Naive thymus-derived CD4-positive, alpha-beta T cell (primary cell): ENCODE data around the gene WDSUB1. TPM values are rescaled to one million over a fixed set of nuclear protein-coding genes. Genes with fewer than 3 reads are reported as not detected.

ENCODE experiments used
- ATAC-seq: fragments of 150-1000 bp; cut with Tn5 transposase; 2 replicates; pipeline ENCODE4 v1.10.0; 2021; ENCODE audit warnings: mild to moderate bottlenecking, moderate library complexity
- CTCF ChIA-PET: fragments of 350-600 bp; sonication (Branson Sonifier 250); formaldehyde crosslinking; loops from one replicate; lab custom pipeline; 2021; ENCODE audit warnings: antibody characterized with exemption; lab: Charles Lee
- POLR2A ChIA-PET: fragments of 350-600 bp; sonication (Branson Sonifier 250); formaldehyde crosslinking; loops from one replicate; lab custom pipeline; 2021; ENCODE audit warnings: antibody characterized with exemption, inconsistent platforms; lab: Charles Lee
- DNase-seq, 9 donors: peaks; one replicate each; pipeline versions ENCODE4 v3.0.0 to v3.0.0-alpha.2; 2020 to 2022; ENCODE audit warnings: mixed read lengths in 1 of 9
- H3K27ac ChIP-seq: one replicate; pipeline ENCODE4 v1.7.0; 2013; ENCODE audit warnings: mild to moderate bottlenecking, low read depth, low read length, moderate library complexity
- H3K27me3 ChIP-seq, 2 donors: one replicate each; pipeline ENCODE4 v1.7.0; 2013; ENCODE audit warnings: low read length in 2 of 2, mild to moderate bottlenecking in 2 of 2, moderate library complexity in 2 of 2; ENCODE audit not compliant: control insufficient read depth in 2 of 2, insufficient read depth in 2 of 2
- H3K36me3 ChIP-seq, 3 experiments: 1 replicate in 2 of 3; 2 replicates in 1 of 3; pipeline ENCODE4 v1.7.0; 2013; ENCODE audit warnings: low read length in 3 of 3, mild to moderate bottlenecking in 3 of 3, moderate library complexity in 1 of 3; ENCODE audit not compliant: insufficient read depth in 3 of 3, control insufficient read depth in 2 of 3
- H3K4me1 ChIP-seq, 2 donors: one replicate each; pipeline ENCODE4 v1.7.0; 2013; ENCODE audit warnings: low read length in 2 of 2, mild to moderate bottlenecking in 2 of 2, moderate library complexity in 1 of 2; ENCODE audit not compliant: control insufficient read depth in 2 of 2, insufficient read depth in 2 of 2
- H3K4me3 ChIP-seq: 2 replicates; pipeline ENCODE4 v1.7.0; 2013; ENCODE audit warnings: mild to moderate bottlenecking, low read length
- H3K9me3 ChIP-seq, 3 experiments: 1 replicate in 2 of 3; 2 replicates in 1 of 3; pipeline ENCODE4 v1.7.0; 2013; ENCODE audit warnings: low read length in 3 of 3; ENCODE audit not compliant: control insufficient read depth in 2 of 3
- H3K27ac Mint-ChIP-seq, 9 donors: one replicate each; pipeline ENCODE4 v1.8.0; 2020 to 2022; ENCODE audit warnings: mixed read lengths in 9 of 9, mild to moderate bottlenecking in 8 of 9, moderate library complexity in 5 of 9, inconsistent platforms in 2 of 9
- H3K27me3 Mint-ChIP-seq, 5 donors: one replicate each; pipeline ENCODE4 v1.8.0; 2021 to 2022; ENCODE audit warnings: mixed read lengths in 5 of 5, mild to moderate bottlenecking in 1 of 5
- H3K36me3 Mint-ChIP-seq, 5 donors: one replicate each; pipeline ENCODE4 v1.8.0; 2020 to 2022; ENCODE audit warnings: mixed read lengths in 5 of 5, mild to moderate bottlenecking in 3 of 5, inconsistent platforms in 1 of 5
- H3K4me1 Mint-ChIP-seq, 7 donors: one replicate each; pipeline ENCODE4 v1.8.0; 2020 to 2022; ENCODE audit warnings: mixed read lengths in 7 of 7, mild to moderate bottlenecking in 3 of 7, inconsistent platforms in 1 of 7
- H3K4me3 Mint-ChIP-seq, 10 donors: one replicate each; pipeline ENCODE4 v1.8.0; 2020 to 2022; ENCODE audit warnings: mild to moderate bottlenecking in 10 of 10, mixed read lengths in 10 of 10, moderate library complexity in 6 of 10, inconsistent platforms in 2 of 10
- H3K9me3 Mint-ChIP-seq, 11 donors: one replicate each; pipeline ENCODE4 v1.8.0; 2020 to 2022; ENCODE audit warnings: mixed read lengths in 11 of 11, mild to moderate bottlenecking in 4 of 11, inconsistent platforms in 1 of 11, moderate library complexity in 1 of 11
- intact Hi-C, 2 donors: fragments of 100-400 bp; cut with micrococcal nuclease; formaldehyde crosslinking; loops; one replicate each; pipeline ENCODE4 v1.15.1; 2023
- polyA plus RNA-seq, 2 donors: library from polyadenylated mRNA; unstranded; fragments of 300-500 nt; fragmentation: Illumina TruSeq; gene quantifications; one replicate each; pipeline ENCODE4 v1.2.3, GENCODE V29; 2021
- total RNA-seq, 6 experiments: library from RNA in 5 of 6; stranded (reverse) in 5 of 6; gene quantifications; 1 replicate in 5 of 6; 2 replicates in 1 of 6; pipeline ENCODE4 v1.2.3 and lab custom pipeline; 2021 to 2026

Gene WDSUB1
- 10 to 100 TPM in 1 of 5 experiments, 1 to 10 TPM in 4; 5.8 to 10.6 (median 9.3) TPM for total RNA-seq
- 1 to 10 TPM; 6.8 to 7.5 TPM for polyA plus RNA-seq
- total RNA-seq (lab: John Stamatoyannopoulos, UW) = 5.7 reads per million, percentile 26 among the genes with 10 or more reads in this experiment

GRCh38 chr2:159285929-159286708 lies at the start of gene WDSUB1:
WDSUB1 (minus strand) TSS chr2:159286703; CDS start chr2:159283069, 3,634 bp downstream.
- H3K27me3 ChIP-seq = no peaks in the 10 kb centered on the region
- no peaks in the 10 kb centered on the region for H3K9me3 ChIP-seq
- Mint-ChIP-seq H3K36me3 (peaks cover 0 to 12% (median 0%) of the 10 kb centered on the region in 5 donors), H3K9me3 (no peaks in the 10 kb centered on the region), H3K27me3 (no peaks in the 10 kb centered on the region), H3K4me1 (peaks cover 15 to 36% (median 31%) of the 10 kb centered on the region in 7 donors), H3K27ac (peak within 1 kb of the TSS; percentile 64 to 97 (median 85)), H3K4me3 (peak within 1 kb of the TSS; percentile 80 to 92 (median 89))
- DNase-seq = peak in 4 of 9 donors; percentile 7 to 26 (median 10)
- H3K4me1 ChIP-seq = peaks cover 8 to 13% of the 10 kb centered on the region in 2 donors
- intact Hi-C loops = loop anchor here (1.0 to 10.0 kb wide), 13 partner anchors 161 to 1959 kb away; partner anchors contain the start of genes LY75 (in 2 of the 2), MARCHF7 (in 2 of the 2), CCDC148 (in 1 of the 2) and PKP4 (in 1 of the 2)
- ChIA-PET POLR2A (interaction anchor here (0.9 to 2.8 kb wide), 2 partner anchors 167 to 426 kb away, joined by 3 to 21 read pairs; partner anchors contain the start of gene MARCHF7), CTCF (interaction anchor here (0.8 kb wide), 1 partner anchor 426 kb away, joined by 3 read pairs; the partner anchor contains the start of gene MARCHF7)
- ATAC-seq = no peak
- H3K36me3 ChIP-seq = peaks cover 0 to 5% (median 0%) of the 10 kb centered on the region in 3 experiments
- H3K27ac ChIP-seq = peak within 1 kb of the TSS; percentile 77
- peak within 1 kb of the TSS; percentile 72 for H3K4me3 ChIP-seq

- H3K36me3 ChIP-seq = peaks cover 0 to 9% (median 0%) of the 10 kb centered on the region in 3 experiments
- H3K4me3 ChIP-seq = no peak overlapping the region
- ChIA-PET CTCF (interaction anchor here (0.7 kb wide), 1 partner anchor 255 kb away, joined by 4 read pairs; no protein-coding TSS in a partner anchor), POLR2A (no interaction called here)
- intact Hi-C loops = no loop called here
- Mint-ChIP-seq H3K27me3 (no peaks in the 10 kb centered on the region), H3K4me3 (no peak overlapping the region), H3K4me1 (no peaks in the 10 kb centered on the region), H3K9me3 (peaks cover 0 to 4% (median 0%) of the 10 kb centered on the region in 11 donors), H3K36me3 (peaks cover 0 to 35% (median 22%) of the 10 kb centered on the region in 5 donors), H3K27ac (no peak overlapping the region)
- ATAC-seq (peak; percentile 52), DNase-seq (no peak)
- no peak overlapping the region for H3K27ac ChIP-seq
- no peaks in the 10 kb centered on the region for H3K9me3 ChIP-seq
- no peaks in the 10 kb centered on the region for H3K27me3 ChIP-seq
- no peaks in the 10 kb centered on the region for H3K4me1 ChIP-seq
These were observed 40.2 kb upstream of the WDSUB1 start for GRCh38 chr2:159326569-159327255.

GRCh38 chr2:159322419-159322818 lies 35.9 kb upstream of the WDSUB1 start:
- H3K9me3 ChIP-seq = no peaks in the 10 kb centered on the region
- H3K4me3 ChIP-seq = no peak overlapping the region
- no peak overlapping the region for H3K27ac Mint-ChIP-seq
- H3K4me3 Mint-ChIP-seq = no peak overlapping the region
- DNase-seq (no peak), ATAC-seq (no peak)
- H3K4me1 Mint-ChIP-seq = no peaks in the 10 kb centered on the region
- H3K4me1 ChIP-seq = no peaks in the 10 kb centered on the region
- ChIA-PET CTCF (no interaction called here), POLR2A (no interaction called here)
- no peak overlapping the region for H3K27ac ChIP-seq
- intact Hi-C loops = no loop called here
- H3K36me3 ChIP-seq = no peaks in the 10 kb centered on the region
- peaks cover 0 to 26% (median 14%) of the 10 kb centered on the region in 5 donors for H3K36me3 Mint-ChIP-seq
- H3K27me3 ChIP-seq = no peaks in the 10 kb centered on the region
- no peaks in the 10 kb centered on the region for H3K9me3 Mint-ChIP-seq
- no peaks in the 10 kb centered on the region for H3K27me3 Mint-ChIP-seq

GRCh38 chr2:159317392-159318088 lies 31.0 kb upstream of the WDSUB1 start:
- intact Hi-C loops = no loop called here
- Mint-ChIP-seq H3K9me3 (peaks cover 0 to 8% (median 0%) of the 10 kb centered on the region in 11 donors), H3K4me1 (no peaks in the 10 kb centered on the region), H3K4me3 (no peak overlapping the region), H3K27me3 (no peaks in the 10 kb centered on the region), H3K36me3 (peaks cover 0 to 31% (median 9%) of the 10 kb centered on the region in 5 donors), H3K27ac (no peak overlapping the region)
- Histone ChIP-seq H3K36me3 (no peaks in the 10 kb centered on the region), H3K27me3 (no peaks in the 10 kb centered on the region), H3K9me3 (no peaks in the 10 kb centered on the region), H3K4me3 (no peak overlapping the region), H3K27ac (no peak overlapping the region), H3K4me1 (no peaks in the 10 kb centered on the region)
- ChIA-PET CTCF (no interaction called here), POLR2A (no interaction called here)
- DNase-seq = no peak
- no peak for ATAC-seq

GRCh38 chr2:159307942-159308341 lies 21.4 kb upstream of the WDSUB1 start:
- no peak for DNase-seq
- CTCF ChIA-PET = no interaction called here

GRCh38 chr2:159300586-159300985 lies 14.1 kb upstream of the WDSUB1 start:
- Mint-ChIP-seq H3K4me1 (no peaks in the 10 kb centered on the region), H3K4me3 (no peak overlapping the region), H3K27ac (no peak overlapping the region), H3K27me3 (peaks cover 0 to 24% (median 5%) of the 10 kb centered on the region in 5 donors), H3K9me3 (peaks cover 2 to 17% (median 7%) of the 10 kb centered on the region in 11 donors), H3K36me3 (peaks cover 0 to 12% (median 4%) of the 10 kb centered on the region in 5 donors)
- DNase-seq = no peak
- Histone ChIP-seq H3K4me3 (no peak overlapping the region), H3K36me3 (no peaks in the 10 kb centered on the region), H3K4me1 (no peaks in the 10 kb centered on the region), H3K27me3 (no peaks in the 10 kb centered on the region), H3K9me3 (no peaks in the 10 kb centered on the region), H3K27ac (no peak overlapping the region)
- ATAC-seq = no peak
- ChIA-PET POLR2A (no interaction called here), CTCF (no interaction called here)
- intact Hi-C loops = no loop called here

More at GRCh38 chr2:159307942-159308341, 21.4 kb upstream of the WDSUB1 start:
- H3K4me3 ChIP-seq = no peak overlapping the region
- H3K27me3 Mint-ChIP-seq = peaks cover 5 to 14% (median 8%) of the 10 kb centered on the region in 5 donors
- no peaks in the 10 kb centered on the region for H3K36me3 ChIP-seq
- POLR2A ChIA-PET = no interaction called here
- H3K27ac ChIP-seq = no peak overlapping the region
- no peak overlapping the region for H3K4me3 Mint-ChIP-seq
- peaks cover 0 to 15% (median 4%) of the 10 kb centered on the region in 5 donors for H3K36me3 Mint-ChIP-seq
- no peaks in the 10 kb centered on the region for H3K9me3 ChIP-seq
- intact Hi-C loops = no loop called here
- peaks cover 0 to 17% (median 6%) of the 10 kb centered on the region in 11 donors for H3K9me3 Mint-ChIP-seq
- no peak overlapping the region for H3K27ac Mint-ChIP-seq
- H3K4me1 ChIP-seq = no peaks in the 10 kb centered on the region
- ATAC-seq = no peak
- H3K4me1 Mint-ChIP-seq = no peaks in the 10 kb centered on the region
- H3K27me3 ChIP-seq = no peaks in the 10 kb centered on the region
